Neuronal stem cell (in vitro differentiated cells): ENCODE results near the gene MTUS2.

Experiments
- DNase-seq: peaks from one replicate; pipeline ENCODE4 v3.0.0-alpha.2; 2013; ENCODE audit warnings: low spot score
- H2AFZ ChIP-seq: one replicate; pipeline ENCODE4 v1.6.1; 2013; ENCODE audit warnings: mild to moderate bottlenecking, low read length, inconsistent platforms
- H2AK5ac ChIP-seq: 2 replicates; pipeline ENCODE4 v1.6.1; 2013; ENCODE audit warnings: low read depth, mild to moderate bottlenecking, inconsistent platforms, low read length, moderate library complexity, mixed read lengths
- H2BK120ac ChIP-seq: 2 replicates; pipeline ENCODE4 v1.6.1; 2013; ENCODE audit warnings: low read depth, mild to moderate bottlenecking, inconsistent platforms, low read length, moderate library complexity, mixed read lengths
- H2BK12ac ChIP-seq: one replicate; pipeline ENCODE4 v1.6.1; 2013; ENCODE audit warnings: low read length, inconsistent platforms
- H2BK15ac ChIP-seq: 2 replicates; pipeline ENCODE4 v1.6.1; 2013; ENCODE audit warnings: mild to moderate bottlenecking, low read length, inconsistent platforms, mixed read lengths
- H2BK5ac ChIP-seq: one replicate; pipeline ENCODE4 v1.6.1; 2013; ENCODE audit warnings: inconsistent platforms, mild to moderate bottlenecking, low read length, moderate library complexity
- H3K14ac ChIP-seq: one replicate; pipeline ENCODE4 v1.6.1; 2013; ENCODE audit warnings: low read length, inconsistent platforms
- H3K18ac ChIP-seq: 2 replicates; pipeline ENCODE4 v1.6.1; 2013; ENCODE audit warnings: low read length, inconsistent platforms
- H3K23ac ChIP-seq: 2 replicates; pipeline ENCODE4 v1.6.1; 2013; ENCODE audit warnings: low read depth, mild to moderate bottlenecking, mixed read lengths, low read length, inconsistent platforms; ENCODE audit not compliant: poor library complexity
- H3K27ac ChIP-seq: replicated peaks from 3 replicates; pipeline ENCODE4 v1.5.1; 2013; ENCODE audit warnings: low read length, inconsistent platforms
- H3K27me3 ChIP-seq, 3 experiments: 2 replicates each; pipeline ENCODE4 v1.6.1; 2013; ENCODE audit warnings: low read length in 3 of 3, mild to moderate bottlenecking in 2 of 3, inconsistent platforms in 1 of 3, low read depth in 1 of 3, mixed read lengths in 1 of 3, moderate library complexity in 1 of 3; ENCODE audit not compliant: control insufficient read depth in 3 of 3, insufficient read depth in 3 of 3
- H3K36me3 ChIP-seq, 2 donors: replicated peaks in 1 of 2; 2 replicates each; pipeline ENCODE4 v1.6.1; 2013; ENCODE audit warnings: low read length in 2 of 2; ENCODE audit not compliant: control insufficient read depth in 2 of 2, insufficient read depth in 2 of 2
- H3K4ac ChIP-seq: 2 replicates; pipeline ENCODE4 v1.6.1; 2013; ENCODE audit warnings: inconsistent platforms, mild to moderate bottlenecking, low read length, moderate library complexity
- H3K4me1 ChIP-seq, 2 donors: 1 replicate in 1 of 2; 2 replicates in 1 of 2; pipeline ENCODE4 v1.6.1; 2013; ENCODE audit warnings: low read length in 2 of 2, low read depth in 1 of 2; ENCODE audit not compliant: control insufficient read depth in 2 of 2, insufficient read depth in 1 of 2
- H3K4me2 ChIP-seq: one replicate; pipeline ENCODE4 v1.6.1; 2013; ENCODE audit warnings: mild to moderate bottlenecking, low read length, inconsistent platforms; ENCODE audit not compliant: insufficient read depth, poor library complexity, severe bottlenecking
- H3K4me3 ChIP-seq, 2 donors: 2 replicates each; pipeline ENCODE4 v1.5.1; 2013; ENCODE audit warnings: low read length in 2 of 2, mild to moderate bottlenecking in 2 of 2, inconsistent platforms in 1 of 2, moderate library complexity in 1 of 2
- H3K79me1 ChIP-seq: one replicate; pipeline ENCODE4 v1.6.1; 2013; ENCODE audit warnings: low read depth, mild to moderate bottlenecking, inconsistent platforms, low read length, moderate library complexity
- H3K9ac ChIP-seq: one replicate; pipeline ENCODE4 v1.6.1; 2013; ENCODE audit warnings: mild to moderate bottlenecking, low read depth, low read length, inconsistent platforms; ENCODE audit not compliant: poor library complexity
- H3K9me3 ChIP-seq, 2 donors: replicated peaks in 1 of 2; 2 replicates each; pipeline versions ENCODE3 to v1.6.1; 2013; ENCODE audit warnings: low read length in 2 of 2, mild to moderate bottlenecking in 2 of 2, inconsistent platforms in 1 of 2, low read depth in 1 of 2, mixed read lengths in 1 of 2, moderate library complexity in 1 of 2; ENCODE audit not compliant: control insufficient read depth in 2 of 2, insufficient read depth in 1 of 2
- H4K8ac ChIP-seq: one replicate; pipeline ENCODE4 v1.6.1; 2013; ENCODE audit warnings: low read depth, mild to moderate bottlenecking, inconsistent platforms, low read length, moderate library complexity
- H4K91ac ChIP-seq: one replicate; pipeline ENCODE4 v1.6.1; 2013; ENCODE audit warnings: low read length, low read depth, mild to moderate bottlenecking, inconsistent platforms; ENCODE audit not compliant: poor library complexity
- WGBS, 2 donors: extraction: QIAGEN DNeasy Blood & Tissue Kit; methylation state at CpG; one replicate each; pipeline ENCODE4 v1.1.7; 2013; ENCODE audit warnings: missing lambda C conversion rate in 2 of 2, mixed read lengths in 1 of 2; ENCODE audit not compliant: insufficient read length in 2 of 2, insufficient replicate concordance in 1 of 2; ENCODE audit errors: extremely low coverage in 2 of 2; 5-methylcytosine and 5-hydroxymethylcytosine counted together

The MTUS2 gene

GRCh38 chr13:28967029-28967915, 147.1 kb downstream of the MTUS2 start:
- no peak overlapping the region for H2BK12ac ChIP-seq
- no peaks in the 10 kb centered on the region for H3K79me1 ChIP-seq
- H2AK5ac ChIP-seq: no peak overlapping the region
- H3K36me3 ChIP-seq: no peaks in the 10 kb centered on the region
- no peak overlapping the region for H3K23ac ChIP-seq
- H2BK120ac ChIP-seq: no peak overlapping the region
- no peak overlapping the region for H3K4ac ChIP-seq
- no peak overlapping the region for H2BK5ac ChIP-seq
- WGBS, 2 donors: no CpG with 5 or more reads among the region's 4 CpGs
- H2AFZ ChIP-seq: no peak overlapping the region
- no peak overlapping the region for H3K9ac ChIP-seq
- H4K8ac ChIP-seq: no peak overlapping the region
- H3K4me1 ChIP-seq: no peaks in the 10 kb centered on the region
- no peak overlapping the region for H2BK15ac ChIP-seq
- H4K91ac ChIP-seq: no peak overlapping the region
- no peak overlapping the region for H3K4me2 ChIP-seq
- no peak overlapping the region for H3K14ac ChIP-seq
- no peaks in the 10 kb centered on the region for H3K27me3 ChIP-seq
- no peaks in the 10 kb centered on the region for H3K9me3 ChIP-seq
- no peak overlapping the region for H3K4me3 ChIP-seq
- no peak overlapping the region for H3K18ac ChIP-seq
- no peak overlapping the region for H3K27ac ChIP-seq
- no peak for DNase-seq

- Histone ChIP-seq H3K27me3 (no peaks in the 10 kb centered on the region), H3K4me2 (no peak overlapping the region), H2BK120ac (no peak overlapping the region), H3K14ac (no peak overlapping the region), H3K4me1 (no peaks in the 10 kb centered on the region), H3K9me3 (no peaks in the 10 kb centered on the region), H2AK5ac (no peak overlapping the region), H4K91ac (no peak overlapping the region), H3K4ac (no peak overlapping the region), H2BK12ac (no peak overlapping the region), H3K4me3 (no peak overlapping the region), H2BK5ac (no peak overlapping the region), H2AFZ (no peak overlapping the region), H3K79me1 (no peaks in the 10 kb centered on the region), H3K9ac (no peak overlapping the region), H2BK15ac (no peak overlapping the region), H3K36me3 (no peaks in the 10 kb centered on the region), H3K18ac (no peak overlapping the region), H4K8ac (no peak overlapping the region), H3K23ac (no peak overlapping the region), H3K27ac (no peak overlapping the region)
- DNase-seq: no peak
- WGBS, 2 donors: no CpG with 5 or more reads among the region's 1 CpG
Observed at GRCh38 chr13:28976195-28976594, 156.1 kb downstream of the MTUS2 start.

- Histone ChIP-seq H2AFZ (no peak overlapping the region), H4K8ac (no peak overlapping the region), H3K4me1 (no peaks in the 10 kb centered on the region), H3K23ac (no peak overlapping the region), H3K4ac (no peak overlapping the region), H2AK5ac (no peak overlapping the region), H2BK15ac (no peak overlapping the region), H3K79me1 (no peaks in the 10 kb centered on the region), H3K4me3 (no peak overlapping the region), H3K18ac (no peak overlapping the region), H2BK5ac (no peak overlapping the region), H3K14ac (no peak overlapping the region), H3K9ac (no peak overlapping the region), H3K4me2 (no peak overlapping the region), H2BK120ac (no peak overlapping the region), H3K9me3 (no peaks in the 10 kb centered on the region), H2BK12ac (no peak overlapping the region), H3K27me3 (no peaks in the 10 kb centered on the region), H3K36me3 (no peaks in the 10 kb centered on the region), H4K91ac (no peak overlapping the region), H3K27ac (no peak overlapping the region)
- no peak for DNase-seq
Observed at GRCh38 chr13:28976636-28977035, 156.5 kb downstream of the MTUS2 start.

DNA sequence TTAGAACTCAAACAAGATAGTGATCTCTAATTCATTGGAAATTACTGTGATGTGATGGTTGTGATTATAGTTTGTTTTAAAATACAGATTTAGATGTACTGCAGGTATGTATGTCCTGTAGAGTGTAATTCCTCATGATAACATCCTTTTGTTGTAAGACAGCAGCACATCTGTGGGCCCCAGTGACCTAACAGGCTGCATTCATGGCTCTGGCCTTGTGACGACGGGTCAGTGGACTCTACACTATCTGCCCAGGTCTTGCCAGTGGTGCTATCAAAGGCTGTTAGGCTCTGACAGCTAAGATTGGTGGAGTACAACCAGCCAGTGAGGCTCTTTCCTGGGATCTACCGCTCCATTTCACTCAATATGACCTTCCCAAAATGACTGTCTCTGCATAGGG, 158.4 kb downstream of the MTUS2 start:
- Histone ChIP-seq H3K14ac (no peak overlapping the region), H3K4me2 (no peak overlapping the region), H2BK120ac (no peak overlapping the region), H3K9ac (no peak overlapping the region), H3K27me3 (peaks cover 0 to under 1% (median 0%) of the 10 kb centered on the region in 3 experiments), H4K8ac (no peak overlapping the region), H2AK5ac (no peak overlapping the region), H2AFZ (no peak overlapping the region), H3K4me1 (no peaks in the 10 kb centered on the region), H2BK12ac (no peak overlapping the region), H3K36me3 (no peaks in the 10 kb centered on the region), H3K18ac (no peak overlapping the region), H3K4me3 (no peak overlapping the region), H3K27ac (no peak overlapping the region), H2BK15ac (no peak overlapping the region), H3K23ac (no peak overlapping the region), H3K4ac (no peak overlapping the region), H2BK5ac (no peak overlapping the region), H3K79me1 (no peaks in the 10 kb centered on the region), H4K91ac (no peak overlapping the region), H3K9me3 (no peaks in the 10 kb centered on the region)
- WGBS, 2 donors: no CpG with 5 or more reads among the region's 3 CpGs
- no peak for DNase-seq
